ENCODE measurements around the gene FARS2.
A peak's percentile ranks its signal among the peaks of the same experiment; 100 is the strongest.

FARS2 gene

DNA sequence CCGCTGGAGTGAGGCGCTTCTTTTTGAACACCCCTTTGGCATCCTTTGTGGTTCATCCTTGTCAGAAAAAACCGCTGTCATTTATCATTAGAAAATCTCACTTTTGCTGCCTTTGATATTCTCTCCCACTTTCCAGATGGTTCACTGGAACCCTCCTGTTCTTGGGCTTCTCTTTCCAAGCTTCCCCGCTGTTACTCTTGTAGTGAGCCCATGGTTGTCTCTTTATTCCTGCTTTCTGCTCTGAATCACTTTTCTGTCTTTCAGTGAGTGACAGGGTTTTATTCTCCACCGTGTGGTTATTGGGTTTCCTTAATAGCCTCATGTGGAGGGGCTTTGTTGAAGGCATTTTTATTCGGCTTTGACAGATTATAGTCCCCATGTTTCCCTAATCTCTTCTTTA lies 117.0 kb downstream of the FARS2 start:
- no peak for DNase-seq (ENCODE audit: low read depth, low spot score)

DNA sequence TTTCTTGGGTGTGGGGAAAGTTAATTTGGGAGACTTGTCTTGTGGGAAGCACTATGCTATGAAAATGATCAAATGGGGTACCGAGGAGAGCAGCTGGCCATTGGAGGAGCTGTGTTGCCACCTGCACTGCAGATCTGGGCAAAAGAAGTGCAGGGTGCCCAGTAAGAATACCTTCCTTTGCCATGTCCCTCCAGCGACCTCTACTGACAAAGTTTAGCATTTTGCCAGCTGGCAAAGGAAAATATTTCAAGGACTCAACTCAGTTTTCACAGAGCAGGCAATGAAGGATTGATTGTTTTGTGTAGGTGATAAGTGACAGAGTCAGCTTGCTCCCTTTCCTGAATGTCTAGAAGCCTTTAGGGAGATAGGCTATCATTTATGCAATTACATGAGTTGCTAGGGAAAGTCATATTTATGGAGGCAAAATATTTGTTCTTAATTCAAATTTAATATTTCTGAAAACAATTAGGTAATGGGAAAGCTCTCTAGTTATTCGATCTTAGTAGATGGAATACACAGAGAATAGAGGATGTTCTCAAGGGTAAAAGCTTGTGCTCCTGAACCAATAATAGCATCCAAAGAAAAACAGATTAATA lies 118.4 kb downstream of the FARS2 start:
- peak; percentile 11 for DNase-seq (ENCODE audit: low read depth, low spot score)

- DNase-seq (ENCODE audit: low read depth, low spot score), result no peak
Measured at GRCh38 chr6:5383856-5384255, 122.5 kb downstream of the FARS2 start.

DNA sequence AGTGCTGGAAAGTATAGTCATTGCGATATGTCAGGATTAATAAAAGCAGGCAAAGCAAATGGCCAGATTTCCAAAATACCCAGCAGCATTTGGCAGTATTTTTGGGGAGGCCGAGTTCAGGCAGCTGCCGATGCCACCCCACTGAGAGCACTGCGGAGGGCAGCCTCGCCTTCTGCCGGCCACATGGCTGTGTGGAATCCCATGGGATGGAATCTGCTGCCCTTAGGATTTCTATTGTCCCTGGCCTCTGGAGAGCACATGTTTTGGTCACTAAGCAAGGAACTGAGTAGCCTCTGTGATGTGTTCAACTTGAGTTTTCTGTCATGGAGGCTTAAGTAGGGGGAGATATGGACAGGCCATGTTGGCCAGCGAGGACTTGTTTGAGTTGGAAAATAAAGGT lies 123.0 kb downstream of the FARS2 start:
- no peak for DNase-seq (ENCODE audit: low read depth, low spot score)

GRCh38 chr6:5388326-5388725 lies 127.0 kb downstream of the FARS2 start:
- DNase-seq (ENCODE audit: low read depth, low spot score), result no peak

- DNase-seq (ENCODE audit: low read depth, low spot score), result no peak
Measured at GRCh38 chr6:5389086-5389745, 127.9 kb downstream of the FARS2 start.

- DNase-seq (ENCODE audit: low read depth, low spot score), result no peak
Measured at GRCh38 chr6:5390177-5390576, 128.9 kb downstream of the FARS2 start.

DNA sequence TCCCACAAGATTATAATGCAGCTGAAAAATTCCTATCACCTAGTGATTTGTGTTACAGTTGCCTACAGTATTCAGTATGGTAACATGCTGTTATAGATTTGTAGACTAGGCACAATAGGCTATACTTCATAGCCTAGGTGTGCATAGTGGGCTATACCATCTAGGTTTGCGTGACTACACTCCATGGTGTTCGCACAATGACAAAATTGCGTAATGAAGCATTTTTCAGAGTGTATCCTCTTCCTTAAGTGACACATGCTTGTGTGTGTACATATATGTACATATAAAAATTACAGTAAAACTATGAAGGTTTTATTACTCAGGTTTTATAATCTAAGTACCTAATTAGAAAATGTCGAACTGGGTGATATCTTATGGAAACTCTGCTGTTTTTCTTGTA lies 133.0 kb downstream of the FARS2 start:
- no peak for DNase-seq (ENCODE audit: low read depth, low spot score)

DNA sequence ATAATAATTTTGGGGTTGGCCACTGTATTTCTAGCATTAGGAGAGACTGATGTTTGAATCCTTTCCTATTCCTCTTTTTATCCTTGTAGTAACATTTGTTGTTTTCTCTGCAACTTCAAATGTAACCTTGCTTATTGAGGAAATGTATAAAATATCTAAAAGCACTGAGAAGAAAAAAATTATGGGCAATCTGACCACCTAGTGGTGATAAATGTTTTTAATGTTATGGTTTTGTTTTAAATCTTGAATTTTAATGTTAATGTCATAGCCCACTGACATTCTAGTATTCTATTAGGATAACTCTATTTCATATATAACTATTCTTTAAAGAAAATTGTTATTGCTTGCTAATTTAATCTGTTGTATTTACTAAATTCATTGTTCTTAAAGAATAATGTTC lies 134.4 kb downstream of the FARS2 start:
- no peak for DNase-seq (ENCODE audit: low read depth, low spot score)

- DNase-seq (ENCODE audit: low read depth, low spot score), result peak; percentile 54
Measured at GRCh38 chr6:5398530-5398929, 137.2 kb downstream of the FARS2 start.

GRCh38 chr6:5399391-5399790 lies 138.1 kb downstream of the FARS2 start:
- no peak for DNase-seq (ENCODE audit: low read depth, low spot score)

- peak; percentile 30 for DNase-seq (ENCODE audit: low read depth, low spot score)
Measured at GRCh38 chr6:5401845-5402738, 140.8 kb downstream of the FARS2 start.

- no peak for DNase-seq (ENCODE audit: low read depth, low spot score)
Measured at GRCh38 chr6:5403076-5403475, 141.8 kb downstream of the FARS2 start.

DNA sequence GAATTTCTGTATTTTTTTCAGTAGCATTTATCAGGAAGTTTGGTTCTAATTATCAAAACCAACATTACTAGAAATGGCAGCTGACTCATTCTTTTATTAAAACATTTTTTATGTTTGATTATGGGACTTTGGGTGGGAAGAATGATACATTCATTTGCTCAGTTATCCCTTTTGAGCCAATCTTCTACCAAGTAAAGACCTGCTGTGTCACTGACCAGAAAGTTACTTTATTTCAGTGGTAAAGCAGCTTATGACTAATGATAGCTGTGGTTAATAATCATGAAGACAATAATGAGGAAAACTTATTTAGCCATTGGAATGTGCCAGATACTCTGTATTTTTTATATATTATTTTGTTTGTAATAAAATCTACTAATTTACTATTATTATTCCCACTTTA lies 142.3 kb downstream of the FARS2 start:
- DNase-seq (ENCODE audit: low read depth, low spot score), result no peak

GRCh38 chr6:5405976-5406375 lies 144.7 kb downstream of the FARS2 start:
- no peak for DNase-seq (ENCODE audit: low read depth, low spot score)

DNA sequence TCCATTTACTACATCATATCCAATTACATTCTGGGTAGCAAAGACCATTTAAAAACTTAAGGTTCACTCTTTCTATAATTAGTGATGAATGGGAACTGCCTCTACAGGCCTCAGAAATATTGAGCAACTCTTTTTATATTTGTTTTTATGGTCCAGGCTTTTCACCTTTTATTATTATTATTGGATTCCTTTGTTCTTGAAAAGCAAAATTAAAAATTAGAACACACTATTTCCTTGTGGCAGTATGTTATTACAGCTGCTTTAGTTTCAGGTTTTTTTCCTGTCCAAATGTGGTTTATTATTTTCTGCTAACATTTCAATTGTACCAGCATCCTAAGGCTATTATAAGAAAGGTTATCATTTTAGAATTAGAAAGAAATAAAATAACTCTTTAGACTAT lies 150.1 kb downstream of the FARS2 start:
- no peak for DNase-seq (ENCODE audit: low read depth, low spot score)

DNA sequence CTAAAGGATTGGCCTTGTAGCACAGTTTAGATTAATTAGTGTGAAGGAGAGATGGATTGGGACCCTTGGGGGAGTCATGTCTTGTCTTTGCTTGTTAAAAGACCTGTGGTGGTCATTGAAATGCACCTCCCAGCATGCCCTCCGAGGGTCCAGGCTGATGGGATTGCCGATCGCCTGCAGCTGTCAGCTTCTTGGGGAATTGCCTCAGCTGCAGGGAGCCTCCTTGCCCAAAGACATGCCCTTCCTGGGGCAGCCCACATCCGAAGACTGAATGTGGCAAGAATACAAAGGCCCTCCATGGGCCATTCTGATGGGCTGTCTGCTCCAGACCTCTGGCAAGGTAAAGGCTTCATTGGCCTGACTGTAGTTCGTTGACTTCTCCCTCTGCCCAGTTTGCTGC lies 150.7 kb downstream of the FARS2 start:
- no peak for DNase-seq (ENCODE audit: low read depth, low spot score)

- DNase-seq (ENCODE audit: low read depth, low spot score), result no peak
Measured at GRCh38 chr6:5412663-5413062, 151.3 kb downstream of the FARS2 start.

GRCh38 chr6:5416250-5416649 lies 154.9 kb downstream of the FARS2 start:
- no peak for DNase-seq (ENCODE audit: low read depth, low spot score)

- DNase-seq (ENCODE audit: low read depth, low spot score), result peak; percentile 73
Measured at GRCh38 chr6:5422321-5422915, 161.1 kb downstream of the FARS2 start.

- DNase-seq (ENCODE audit: low read depth, low spot score), result no peak
Measured at GRCh38 chr6:5423251-5423650, 161.9 kb downstream of the FARS2 start.

GRCh38 chr6:5424726-5425125 lies 163.4 kb downstream of the FARS2 start:
- DNase-seq (ENCODE audit: low read depth, low spot score), result no peak

Data from astrocyte of the hippocampus (primary cell).